CD14-positive monocyte (primary cell): Measurements from ENCODE around the gene ROBO4. TPM values are rescaled to one million over a fixed set of nuclear protein-coding genes. Genes with fewer than 3 reads are reported as not detected.

Experiments used
- DNase-seq, 3 donors: peaks; one replicate each; pipeline ENCODE4 v3.0.0-alpha.2; 2011 to 2022
- H2AFZ ChIP-seq: 2 replicates; pipeline ENCODE4 v1.6.0; 2012; ENCODE audit warnings: mild to moderate bottlenecking, low read depth, low read length, inconsistent platforms; ENCODE audit not compliant: insufficient read depth, poor library complexity, severe bottlenecking
- H3K27ac ChIP-seq, 2 donors: 1 replicate in 1 of 2; 2 replicates in 1 of 2; pipeline ENCODE4 v1.5.1; 2012 to 2013; ENCODE audit warnings: low read length in 2 of 2, control low read depth in 1 of 2, inconsistent platforms in 1 of 2, low read depth in 1 of 2, mild to moderate bottlenecking in 1 of 2
- H3K27me3 ChIP-seq, 2 donors: one replicate each; pipeline versions ENCODE4 v1.6.0 to v1.6.1; 2011 to 2013; ENCODE audit warnings: low read length in 2 of 2; ENCODE audit not compliant: control insufficient read depth in 2 of 2, insufficient read depth in 2 of 2
- H3K36me3 ChIP-seq, 2 donors: replicated peaks in 1 of 2; 1 replicate in 1 of 2; 2 replicates in 1 of 2; pipeline versions ENCODE4 v1.5.1 to v1.6.1; 2012 to 2013; ENCODE audit warnings: low read length in 2 of 2, control low read depth in 1 of 2, inconsistent platforms in 1 of 2, mild to moderate bottlenecking in 1 of 2; ENCODE audit not compliant: insufficient read depth in 2 of 2, control insufficient read depth in 1 of 2
- H3K4me1 ChIP-seq, 2 donors: 1 replicate in 1 of 2; 2 replicates in 1 of 2; pipeline versions ENCODE4 v1.5.1 to v1.6.1; 2012 to 2013; ENCODE audit warnings: low read length in 2 of 2, control low read depth in 1 of 2, inconsistent platforms in 1 of 2, mild to moderate bottlenecking in 1 of 2, moderate library complexity in 1 of 2; ENCODE audit not compliant: insufficient read depth in 2 of 2, control insufficient read depth in 1 of 2
- H3K4me2 ChIP-seq: replicated peaks from 2 replicates; pipeline ENCODE3; 2012; ENCODE audit warnings: low read length, moderate library complexity, mild to moderate bottlenecking; ENCODE audit not compliant: poor library complexity, severe bottlenecking; ENCODE audit errors: extremely low read depth
- H3K4me3 ChIP-seq, 3 experiments: fragments of 200-600 bp in 1 of 3; sonication (generic) in 1 of 3; replicated peaks in 1 of 3; 1 replicate in 2 of 3; 2 replicates in 1 of 3; pipeline ENCODE4 v1.5.1; 2011 to 2013; ENCODE audit warnings: low read length in 3 of 3, mild to moderate bottlenecking in 3 of 3, control low read depth in 2 of 3, low read depth in 2 of 3, inconsistent platforms in 1 of 3, moderate library complexity in 1 of 3
- H3K79me2 ChIP-seq: 2 replicates; pipeline ENCODE4 v1.6.0; 2012; ENCODE audit warnings: mild to moderate bottlenecking, control low read depth, inconsistent platforms, low read length, moderate library complexity; ENCODE audit not compliant: insufficient read depth
- H3K9ac ChIP-seq: 2 replicates; pipeline ENCODE4 v1.6.0; 2017; ENCODE audit warnings: low read length, mild to moderate bottlenecking; ENCODE audit not compliant: insufficient read depth, poor library complexity, severe bottlenecking
- H3K9me3 ChIP-seq, 2 donors: replicated peaks in 1 of 2; 1 replicate in 1 of 2; 2 replicates in 1 of 2; pipeline versions ENCODE4 v1.5.1 to v1.6.1; 2012 to 2013; ENCODE audit warnings: low read length in 2 of 2, control low read depth in 1 of 2; ENCODE audit not compliant: control insufficient read depth in 1 of 2, insufficient read depth in 1 of 2
- H4K20me1 ChIP-seq: 2 replicates; pipeline ENCODE4 v1.6.0; 2012; ENCODE audit warnings: mild to moderate bottlenecking, low read length, control low read depth, moderate library complexity; ENCODE audit not compliant: insufficient read depth
- H3K27ac Mint-ChIP-seq, 7 donors: one replicate each; pipeline ENCODE4 v1.8.0; 2020; ENCODE audit warnings: mild to moderate bottlenecking in 7 of 7, mixed read lengths in 7 of 7, moderate library complexity in 6 of 7, inconsistent platforms in 2 of 7
- H3K27me3 Mint-ChIP-seq, 3 donors: one replicate each; pipeline ENCODE4 v1.8.0; 2021 to 2022; ENCODE audit warnings: low read depth in 3 of 3, mild to moderate bottlenecking in 3 of 3, mixed read lengths in 3 of 3, moderate library complexity in 3 of 3, inconsistent platforms in 1 of 3
- H3K36me3 Mint-ChIP-seq, 2 donors: one replicate each; pipeline ENCODE4 v1.8.0; 2020; ENCODE audit warnings: mixed read lengths in 2 of 2, inconsistent platforms in 1 of 2, mild to moderate bottlenecking in 1 of 2
- H3K4me1 Mint-ChIP-seq: one replicate; pipeline ENCODE4 v1.8.0; 2020; ENCODE audit warnings: mild to moderate bottlenecking, mixed read lengths
- H3K4me3 Mint-ChIP-seq, 2 donors: one replicate each; pipeline ENCODE4 v1.8.0; 2020; ENCODE audit warnings: mild to moderate bottlenecking in 2 of 2, mixed read lengths in 2 of 2, moderate library complexity in 1 of 2
- H3K9me3 Mint-ChIP-seq, 7 donors: one replicate each; pipeline ENCODE4 v1.8.0; 2020 to 2022; ENCODE audit warnings: mixed read lengths in 7 of 7, mild to moderate bottlenecking in 6 of 7, moderate library complexity in 6 of 7, inconsistent platforms in 2 of 7
- WGBS: methylation state at CpG from one replicate; pipeline ENCODE4 v1.1.5; 2013; ENCODE audit warnings: missing lambda C conversion rate; ENCODE audit not compliant: insufficient coverage; 5-methylcytosine and 5-hydroxymethylcytosine counted together
- intact Hi-C, 2 donors: fragments of 100-400 bp; cut with micrococcal nuclease; formaldehyde crosslinking; loops; one replicate each; pipeline versions ENCODE4 v1.15.0 to v1.15.1; 2023
- polyA plus RNA-seq, 3 donors: library from polyadenylated mRNA; depleted of rRNA in 1 of 3; unstranded in 2 of 3; stranded (reverse) in 1 of 3; fragments of 300-500 nt in 2 of 3; fragments of >200 nt in 1 of 3; fragmentation: Illumina TruSeq in 2 of 3; gene quantifications; 1 replicate in 2 of 3; 2 replicates in 1 of 3; pipeline ENCODE4 v1.2.3, GENCODE V29; 2012 to 2021
- TF ChIP-seq, protein P1 (sequence below): fragments of 200-600 bp; IDR thresholded peaks from one replicate; pipeline ENCODE4 v1.8.0; 2022; ENCODE audit warnings: antibody characterized with exemption, mild to moderate bottlenecking

The ROBO4 gene
- polyA plus RNA-seq, 3 donors: 0.19 to 0.20 TPM; not detected in 1

DNA sequence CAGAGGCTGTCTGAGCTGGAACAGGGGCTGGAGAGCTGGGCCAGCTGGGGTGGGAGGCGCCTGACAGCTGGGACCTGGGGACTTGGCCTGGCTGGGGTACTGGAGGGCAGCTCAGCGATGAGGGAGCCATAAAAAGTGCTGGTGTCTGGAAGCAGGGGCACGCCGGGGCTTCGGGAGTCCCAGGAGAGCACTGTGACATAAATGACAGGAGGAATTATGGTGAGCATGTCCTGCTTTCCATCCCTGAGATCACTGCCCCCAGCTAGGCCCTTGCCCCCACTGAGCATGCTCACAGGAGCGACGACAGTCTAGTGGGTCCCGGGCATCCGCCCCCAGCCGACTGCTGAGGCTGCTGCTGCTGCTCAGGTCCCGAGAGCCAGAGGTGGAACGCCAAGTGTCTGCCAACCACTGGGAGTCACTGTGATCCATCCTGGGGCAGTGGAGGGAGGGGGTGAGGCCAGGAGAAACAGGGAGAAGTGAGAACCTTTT is 6.2 kb downstream of the ROBO4 start:
- H3K36me3 Mint-ChIP-seq: no peaks in the 10 kb centered on the region
- Histone ChIP-seq H3K27me3 (no peaks in the 10 kb centered on the region), H3K36me3 (no peaks in the 10 kb centered on the region), H3K27ac (no peak overlapping the region), H3K79me2 (no peaks in the 10 kb centered on the region), H3K9ac (no peak overlapping the region), H4K20me1 (no peaks in the 10 kb centered on the region), H3K4me1 (peaks cover 12 to 13% of the 10 kb centered on the region in 2 donors), H3K4me3 (no peak overlapping the region), H2AFZ (no peak overlapping the region), H3K9me3 (no peaks in the 10 kb centered on the region), H3K4me2 (no peak overlapping the region)
- H3K4me3 Mint-ChIP-seq: no peak overlapping the region
- H3K4me1 Mint-ChIP-seq: peaks cover 19% of the 10 kb centered on the region
- DNase-seq: no peak
- intact Hi-C loops: no loop called here
- TF ChIP-seq, protein P1, sequence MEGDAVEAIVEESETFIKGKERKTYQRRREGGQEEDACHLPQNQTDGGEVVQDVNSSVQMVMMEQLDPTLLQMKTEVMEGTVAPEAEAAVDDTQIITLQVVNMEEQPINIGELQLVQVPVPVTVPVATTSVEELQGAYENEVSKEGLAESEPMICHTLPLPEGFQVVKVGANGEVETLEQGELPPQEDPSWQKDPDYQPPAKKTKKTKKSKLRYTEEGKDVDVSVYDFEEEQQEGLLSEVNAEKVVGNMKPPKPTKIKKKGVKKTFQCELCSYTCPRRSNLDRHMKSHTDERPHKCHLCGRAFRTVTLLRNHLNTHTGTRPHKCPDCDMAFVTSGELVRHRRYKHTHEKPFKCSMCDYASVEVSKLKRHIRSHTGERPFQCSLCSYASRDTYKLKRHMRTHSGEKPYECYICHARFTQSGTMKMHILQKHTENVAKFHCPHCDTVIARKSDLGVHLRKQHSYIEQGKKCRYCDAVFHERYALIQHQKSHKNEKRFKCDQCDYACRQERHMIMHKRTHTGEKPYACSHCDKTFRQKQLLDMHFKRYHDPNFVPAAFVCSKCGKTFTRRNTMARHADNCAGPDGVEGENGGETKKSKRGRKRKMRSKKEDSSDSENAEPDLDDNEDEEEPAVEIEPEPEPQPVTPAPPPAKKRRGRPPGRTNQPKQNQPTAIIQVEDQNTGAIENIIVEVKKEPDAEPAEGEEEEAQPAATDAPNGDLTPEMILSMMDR: no peak
- H3K9me3 Mint-ChIP-seq: no peaks in the 10 kb centered on the region
- H3K27me3 Mint-ChIP-seq: no peaks in the 10 kb centered on the region
- WGBS: 93% methylated on average over 8 of the region's 12 CpGs
- no peak overlapping the region for H3K27ac Mint-ChIP-seq

GRCh38 chr11:124890683-124891372 is 6.8 kb downstream of the ROBO4 start:
- H3K36me3 Mint-ChIP-seq: no peaks in the 10 kb centered on the region
- H3K79me2 ChIP-seq: no peaks in the 10 kb centered on the region
- no peaks in the 10 kb centered on the region for H3K36me3 ChIP-seq

More at GRCh38 chr11:124890683-124891372, 6.8 kb downstream of the ROBO4 start:
- H3K9ac ChIP-seq: no peak overlapping the region
- no peak overlapping the region for H3K27ac Mint-ChIP-seq
- intact Hi-C loops: no loop called here
- no peak overlapping the region for H3K27ac ChIP-seq
- H2AFZ ChIP-seq: no peak overlapping the region
- peaks cover 19% of the 10 kb centered on the region for H3K4me1 Mint-ChIP-seq
- no peak for DNase-seq
- WGBS: 96% methylated on average over 7 of the region's 9 CpGs
- H3K4me2 ChIP-seq: no peak overlapping the region
- H3K4me3 ChIP-seq: no peak overlapping the region
- H3K27me3 ChIP-seq: no peaks in the 10 kb centered on the region
- H3K9me3 Mint-ChIP-seq: no peaks in the 10 kb centered on the region
- no peak overlapping the region for H3K4me3 Mint-ChIP-seq
- no peaks in the 10 kb centered on the region for H4K20me1 ChIP-seq
- H3K27me3 Mint-ChIP-seq: peaks cover 0 to 2% (median 0%) of the 10 kb centered on the region in 3 donors
- peaks cover 12 to 13% of the 10 kb centered on the region in 2 donors for H3K4me1 ChIP-seq
- no peaks in the 10 kb centered on the region for H3K9me3 ChIP-seq
- TF ChIP-seq, protein P1: no peak
